ENCODE measurements around the gene MOV10L1.

Gene MOV10L1

GRCh38 chr22:50090412-50090714, 557 bp downstream of the MOV10L1 start:
- Histone ChIP-seq H3K27ac (ENCODE audit: low read depth, low read length, poor library complexity, severe bottlenecking) (no peak overlapping the region), H3K9me2 (ENCODE audit: low read depth, low read length) (no peaks in the 10 kb centered on the region), H3K9me3 (ENCODE audit: low read length) (peaks cover 11% of the 10 kb centered on the region; the same call in 1 of the 2 replicates), H3F3A (ENCODE audit: insufficient read depth, low read length) (no peaks in the 10 kb centered on the region), H3K79me2 (ENCODE audit: insufficient read depth, low read length) (no peaks in the 10 kb centered on the region), H3K36me3 (ENCODE audit: insufficient read depth, low read length) (no peaks in the 10 kb centered on the region; the same call in 1 of the 2 replicates), H3K9ac (ENCODE audit: low read length) (no peak overlapping the region), H2AFZ (ENCODE audit: low read length) (no peak overlapping the region), H3K4me1 (ENCODE audit: insufficient read depth, low read length, severe bottlenecking) (peaks cover 2% of the 10 kb centered on the region), H3K4me2 (ENCODE audit: low read length) (no peak overlapping the region), H3K4me3 (ENCODE audit: low read depth, low read length, poor library complexity, severe bottlenecking) (no peak overlapping the region), H3K27me3 (ENCODE audit: insufficient read depth, low read length) (peaks cover 9% of the 10 kb centered on the region; the same call in 1 of the 2 replicates), H4K20me1 (ENCODE audit: insufficient read depth, low read length) (no peaks in the 10 kb centered on the region)
- TF ChIP-seq EZH2 (IDR thresholded peaks at IDR 0.05; ENCODE audit: borderline replicate concordance, low read length) = no peak
- TF ChIP-seq, protein P1, sequence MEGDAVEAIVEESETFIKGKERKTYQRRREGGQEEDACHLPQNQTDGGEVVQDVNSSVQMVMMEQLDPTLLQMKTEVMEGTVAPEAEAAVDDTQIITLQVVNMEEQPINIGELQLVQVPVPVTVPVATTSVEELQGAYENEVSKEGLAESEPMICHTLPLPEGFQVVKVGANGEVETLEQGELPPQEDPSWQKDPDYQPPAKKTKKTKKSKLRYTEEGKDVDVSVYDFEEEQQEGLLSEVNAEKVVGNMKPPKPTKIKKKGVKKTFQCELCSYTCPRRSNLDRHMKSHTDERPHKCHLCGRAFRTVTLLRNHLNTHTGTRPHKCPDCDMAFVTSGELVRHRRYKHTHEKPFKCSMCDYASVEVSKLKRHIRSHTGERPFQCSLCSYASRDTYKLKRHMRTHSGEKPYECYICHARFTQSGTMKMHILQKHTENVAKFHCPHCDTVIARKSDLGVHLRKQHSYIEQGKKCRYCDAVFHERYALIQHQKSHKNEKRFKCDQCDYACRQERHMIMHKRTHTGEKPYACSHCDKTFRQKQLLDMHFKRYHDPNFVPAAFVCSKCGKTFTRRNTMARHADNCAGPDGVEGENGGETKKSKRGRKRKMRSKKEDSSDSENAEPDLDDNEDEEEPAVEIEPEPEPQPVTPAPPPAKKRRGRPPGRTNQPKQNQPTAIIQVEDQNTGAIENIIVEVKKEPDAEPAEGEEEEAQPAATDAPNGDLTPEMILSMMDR (IDR thresholded peaks at IDR 0.05; ENCODE audit: low read length) = no peak

- Histone ChIP-seq H3K9me3 (ENCODE audit: low read length) (peaks cover 11% of the 10 kb centered on the region; the same call in 1 of the 2 replicates), H3K9ac (ENCODE audit: low read length) (no peak overlapping the region), H3K27me3 (ENCODE audit: insufficient read depth, low read length) (peaks cover 9% of the 10 kb centered on the region; the same call in 1 of the 2 replicates), H3K4me3 (ENCODE audit: low read depth, low read length, poor library complexity, severe bottlenecking) (no peak overlapping the region), H3F3A (ENCODE audit: insufficient read depth, low read length) (no peaks in the 10 kb centered on the region), H3K4me1 (ENCODE audit: insufficient read depth, low read length, severe bottlenecking) (no peaks in the 10 kb centered on the region), H4K20me1 (ENCODE audit: insufficient read depth, low read length) (no peaks in the 10 kb centered on the region), H3K79me2 (ENCODE audit: insufficient read depth, low read length) (no peaks in the 10 kb centered on the region), H3K27ac (ENCODE audit: low read depth, low read length, poor library complexity, severe bottlenecking) (no peak overlapping the region), H3K36me3 (ENCODE audit: insufficient read depth, low read length) (no peaks in the 10 kb centered on the region; the same call in 1 of the 2 replicates), H3K4me2 (ENCODE audit: low read length) (no peak overlapping the region), H3K9me2 (ENCODE audit: low read depth, low read length) (no peaks in the 10 kb centered on the region), H2AFZ (ENCODE audit: low read length) (no peak overlapping the region)
- TF ChIP-seq, protein P1 (IDR thresholded peaks at IDR 0.05; ENCODE audit: low read length) = no peak
- TF ChIP-seq EZH2 (IDR thresholded peaks at IDR 0.05; ENCODE audit: borderline replicate concordance, low read length) = no peak
Measured at GRCh38 chr22:50091092-50091768, 1.4 kb downstream of the MOV10L1 start.

GRCh38 chr22:50092342-50092741, 2.5 kb downstream of the MOV10L1 start:
- Histone ChIP-seq H4K20me1 (ENCODE audit: insufficient read depth, low read length) (no peaks in the 10 kb centered on the region), H3K27me3 (ENCODE audit: insufficient read depth, low read length) (peaks cover 7% of the 10 kb centered on the region; the same call in 1 of the 2 replicates), H3F3A (ENCODE audit: insufficient read depth, low read length) (no peaks in the 10 kb centered on the region), H3K9me2 (ENCODE audit: low read depth, low read length) (no peaks in the 10 kb centered on the region), H3K9ac (ENCODE audit: low read length) (no peak overlapping the region), H3K9me3 (ENCODE audit: low read length) (peaks cover 10% of the 10 kb centered on the region; the same call in 1 of the 2 replicates), H3K4me3 (ENCODE audit: low read depth, low read length, poor library complexity, severe bottlenecking) (no peak overlapping the region), H3K4me2 (ENCODE audit: low read length) (no peak overlapping the region), H3K4me1 (ENCODE audit: insufficient read depth, low read length, severe bottlenecking) (no peaks in the 10 kb centered on the region), H3K79me2 (ENCODE audit: insufficient read depth, low read length) (no peaks in the 10 kb centered on the region), H3K27ac (ENCODE audit: low read depth, low read length, poor library complexity, severe bottlenecking) (no peak overlapping the region), H2AFZ (ENCODE audit: low read length) (no peak overlapping the region), H3K36me3 (ENCODE audit: insufficient read depth, low read length) (no peaks in the 10 kb centered on the region; the same call in 1 of the 2 replicates)
- TF ChIP-seq EZH2 (IDR thresholded peaks at IDR 0.05; ENCODE audit: borderline replicate concordance, low read length) = no peak
- TF ChIP-seq, protein P1 (IDR thresholded peaks at IDR 0.05; ENCODE audit: low read length) = no peak
